RPMI7951 (cell line): ENCODE results near the gene KCNQ1. TPM values are rescaled to one million over a fixed set of nuclear protein-coding genes. Genes with fewer than 3 reads are reported as not detected.

Experiments used
- DNase-seq: peaks from one replicate; pipeline ENCODE4 v3.0.0-alpha.2; 2012; ENCODE audit warnings: low read depth
- total RNA-seq: library from RNA; depleted of rRNA; stranded (reverse); fragments of >200 nt; shearing (Covaris generic); gene quantifications from 2 replicates; pipeline ENCODE4 v1.2.3, GENCODE V29; 2014

Gene KCNQ1
- total RNA-seq, 1 experiment from 2014 or later, result not detected

- DNase-seq, result no peak
Observed at GRCh38 chr11:2804701-2805387, 360.0 kb downstream of the KCNQ1 start.

- DNase-seq, result no peak
Observed at GRCh38 chr11:2805388-2806056, 360.7 kb downstream of the KCNQ1 start.

GRCh38 chr11:2806351-2807024 lies 361.7 kb downstream of the KCNQ1 start:
- DNase-seq, result no peak

GRCh38 chr11:2807025-2807681 lies 362.3 kb downstream of the KCNQ1 start:
- DNase-seq, result no peak

- no peak for DNase-seq
Observed at GRCh38 chr11:2807801-2808241, 363.0 kb downstream of the KCNQ1 start.

- DNase-seq, result no peak
Observed at GRCh38 chr11:2808850-2809846, 364.3 kb downstream of the KCNQ1 start.

GRCh38 chr11:2809854-2810253 lies 365.0 kb downstream of the KCNQ1 start:
- DNase-seq, result no peak

- no peak for DNase-seq
Observed at GRCh38 chr11:2810411-2811205, 365.8 kb downstream of the KCNQ1 start.

GRCh38 chr11:2811206-2812091 lies 366.6 kb downstream of the KCNQ1 start:
- DNase-seq, result no peak

GRCh38 chr11:2812371-2812991 lies 367.7 kb downstream of the KCNQ1 start:
- DNase-seq, result no peak

- DNase-seq, result peak; percentile 64
Observed at GRCh38 chr11:2813141-2813908, 368.5 kb downstream of the KCNQ1 start.

GRCh38 chr11:2813968-2814367 lies 369.2 kb downstream of the KCNQ1 start:
- no peak for DNase-seq

- DNase-seq, result no peak
Observed at GRCh38 chr11:2814751-2815150, 369.9 kb downstream of the KCNQ1 start.

- no peak for DNase-seq
Observed at GRCh38 chr11:2815762-2816496, 371.1 kb downstream of the KCNQ1 start.

- no peak for DNase-seq
Observed at GRCh38 chr11:2816523-2816922, 371.7 kb downstream of the KCNQ1 start.

GRCh38 chr11:2816941-2817421 lies 372.2 kb downstream of the KCNQ1 start:
- peak; percentile 25 for DNase-seq

GRCh38 chr11:2817431-2817830 lies 372.6 kb downstream of the KCNQ1 start:
- DNase-seq, result no peak
